Immature natural killer cell (primary cell): ENCODE data around the gene FARSA. TPM values are rescaled to one million over a fixed set of nuclear protein-coding genes. Genes with fewer than 3 reads are reported as not detected.
"Not testable (repeated sequence)": the region's sequence is repeated elsewhere in the genome, so short reads cannot be mapped to it uniquely, and the experiment has no call there.

ENCODE experiments used
- DNase-seq, 3 donors: peaks; one replicate each; pipeline ENCODE4 v3.0.0; 2022; ENCODE audit warnings: mixed read lengths in 1 of 3
- H3K27ac Mint-ChIP-seq, 6 donors: one replicate each; pipeline ENCODE4 v1.8.0; 2020; ENCODE audit warnings: mixed read lengths in 6 of 6, mild to moderate bottlenecking in 5 of 6, inconsistent platforms in 4 of 6, moderate library complexity in 3 of 6
- H3K27me3 Mint-ChIP-seq, 3 donors: one replicate each; pipeline ENCODE4 v1.8.0; 2020 to 2021; ENCODE audit warnings: low read depth in 3 of 3, mild to moderate bottlenecking in 3 of 3, mixed read lengths in 3 of 3, moderate library complexity in 3 of 3, inconsistent platforms in 1 of 3
- H3K36me3 Mint-ChIP-seq, 3 donors: one replicate each; pipeline ENCODE4 v1.8.0; 2020; ENCODE audit warnings: mixed read lengths in 3 of 3, inconsistent platforms in 2 of 3, mild to moderate bottlenecking in 2 of 3
- H3K4me1 Mint-ChIP-seq, 2 donors: one replicate each; pipeline ENCODE4 v1.8.0; 2020; ENCODE audit warnings: inconsistent platforms in 2 of 2, mild to moderate bottlenecking in 2 of 2, mixed read lengths in 2 of 2, moderate library complexity in 1 of 2
- H3K4me3 Mint-ChIP-seq, 5 donors: one replicate each; pipeline ENCODE4 v1.8.0; 2020; ENCODE audit warnings: mild to moderate bottlenecking in 5 of 5, mixed read lengths in 5 of 5, inconsistent platforms in 3 of 5, moderate library complexity in 3 of 5
- H3K9me3 Mint-ChIP-seq, 6 donors: one replicate each; pipeline ENCODE4 v1.8.0; 2020; ENCODE audit warnings: mild to moderate bottlenecking in 6 of 6, mixed read lengths in 6 of 6, inconsistent platforms in 4 of 6, moderate library complexity in 3 of 6
- polyA plus RNA-seq, 3 donors: library from polyadenylated mRNA; unstranded; fragments of 300-500 nt; fragmentation: Illumina TruSeq; gene quantifications; one replicate each; pipeline ENCODE4 v1.2.3, GENCODE V29; 2021

FARSA gene
- 10 to 100 TPM; 57.2 to 82.0 (median 71.1) TPM for polyA plus RNA-seq

GRCh38 chr19:12933287-12934072 lies at the start of gene FARSA:
Gene FARSA, minus strand, starts transcription at chr19:12933711. Its CDS starts 15 bp downstream, at chr19:12933696.
- Mint-ChIP-seq H3K27ac (peak within 1 kb of the TSS; percentile 79 to 94 (median 90)), H3K36me3 (peaks cover 4 to 8% (median 4%) of the 10 kb centered on the region in 3 donors), H3K9me3 (no peaks in the 10 kb centered on the region), H3K27me3 (peaks cover 4 to 12% (median 9%) of the 10 kb centered on the region in 3 donors), H3K4me1 (peaks cover 31 to 38% of the 10 kb centered on the region in 2 donors), H3K4me3 (peak within 1 kb of the TSS; percentile 95 to 98 (median 96))
- DNase-seq, result peak; percentile 81 to 85 (median 85)

GRCh38 chr19:12983091-12983490 lies 49.6 kb upstream of the FARSA start:
- Mint-ChIP-seq H3K27me3 (peaks cover 8 to 16% (median 12%) of the 10 kb centered on the region in 3 donors), H3K4me3 (no peak overlapping the region), H3K9me3 (peaks cover 0 to 2% (median 0%) of the 10 kb centered on the region in 6 donors), H3K36me3 (no peaks in the 10 kb centered on the region), H3K27ac (no peak overlapping the region), H3K4me1 (peaks cover 0 to 7% of the 10 kb centered on the region in 2 donors)
- DNase-seq, result no peak

- DNase-seq, result no peak
- Mint-ChIP-seq H3K4me3 (no peak overlapping the region), H3K27ac (no peak overlapping the region), H3K4me1 (peaks cover 0 to 7% of the 10 kb centered on the region in 2 donors), H3K36me3 (no peaks in the 10 kb centered on the region), H3K9me3 (peaks cover 0 to 2% (median 0%) of the 10 kb centered on the region in 6 donors), H3K27me3 (peaks cover 11 to 20% (median 14%) of the 10 kb centered on the region in 3 donors)
Observed at GRCh38 chr19:12982648-12983047, 49.1 kb upstream of the FARSA start.

GRCh38 chr19:12979974-12980373 lies 46.5 kb upstream of the FARSA start:
- Mint-ChIP-seq H3K4me3 (no peak overlapping the region), H3K4me1 (no peaks in the 10 kb centered on the region), H3K36me3 (no peaks in the 10 kb centered on the region), H3K27me3 (peaks cover 4 to 8% (median 5%) of the 10 kb centered on the region in 3 donors), H3K9me3 (no peaks in the 10 kb centered on the region), H3K27ac (no peak overlapping the region)
- no peak for DNase-seq

GRCh38 chr19:12976109-12976508 lies 42.6 kb upstream of the FARSA start:
- H3K27me3 Mint-ChIP-seq, H3K36me3 Mint-ChIP-seq, DNase-seq, H3K9me3 Mint-ChIP-seq, H3K4me1 Mint-ChIP-seq, H3K27ac Mint-ChIP-seq, H3K4me3 Mint-ChIP-seq: not testable (repeated sequence)

- H3K27ac Mint-ChIP-seq, result no peak overlapping the region
- H3K9me3 Mint-ChIP-seq, result no peaks in the 10 kb centered on the region
- H3K36me3 Mint-ChIP-seq, result no peaks in the 10 kb centered on the region
- no peaks in the 10 kb centered on the region for H3K4me1 Mint-ChIP-seq
- peaks cover 3 to 6% (median 4%) of the 10 kb centered on the region in 3 donors for H3K27me3 Mint-ChIP-seq
- H3K4me3 Mint-ChIP-seq, result no peak overlapping the region
- DNase-seq, result no peak
Observed at GRCh38 chr19:12975221-12975741, 41.8 kb upstream of the FARSA start.

- Mint-ChIP-seq H3K4me1 (no peaks in the 10 kb centered on the region), H3K27me3 (peaks cover 3 to 6% (median 4%) of the 10 kb centered on the region in 3 donors), H3K27ac (no peak overlapping the region), H3K9me3 (no peaks in the 10 kb centered on the region), H3K36me3 (no peaks in the 10 kb centered on the region), H3K4me3 (no peak overlapping the region)
- no peak for DNase-seq
Observed at GRCh38 chr19:12974301-12975220, 41.0 kb upstream of the FARSA start.

- no peak overlapping the region for H3K4me3 Mint-ChIP-seq
- no peak for DNase-seq
- H3K27me3 Mint-ChIP-seq, result peaks cover 1 to 6% (median 4%) of the 10 kb centered on the region in 3 donors
- no peaks in the 10 kb centered on the region for H3K4me1 Mint-ChIP-seq
- H3K36me3 Mint-ChIP-seq, result no peaks in the 10 kb centered on the region
- no peaks in the 10 kb centered on the region for H3K9me3 Mint-ChIP-seq
- no peak overlapping the region for H3K27ac Mint-ChIP-seq
Observed at GRCh38 chr19:12973236-12973635, 39.7 kb upstream of the FARSA start.

GRCh38 chr19:12970070-12970820 lies 36.7 kb upstream of the FARSA start:
- H3K27ac Mint-ChIP-seq, result no peak overlapping the region
- peaks cover 0 to 2% (median 0%) of the 10 kb centered on the region in 3 donors for H3K27me3 Mint-ChIP-seq
- H3K36me3 Mint-ChIP-seq, result no peaks in the 10 kb centered on the region
- no peak for DNase-seq
- peaks cover 2 to 5% of the 10 kb centered on the region in 2 donors for H3K4me1 Mint-ChIP-seq
- H3K4me3 Mint-ChIP-seq, result no peak overlapping the region
- no peaks in the 10 kb centered on the region for H3K9me3 Mint-ChIP-seq

GRCh38 chr19:12969292-12969988 lies 35.9 kb upstream of the FARSA start, which contains the start of gene DAND5:
Gene DAND5, plus strand, starts transcription at chr19:12969576. Its CDS starts 85 bp downstream, at chr19:12969661.
- Mint-ChIP-seq H3K4me3 (no peak within 1 kb of the TSS), H3K27me3 (peaks cover 0 to 2% (median 1%) of the 10 kb centered on the region in 3 donors), H3K36me3 (no peaks in the 10 kb centered on the region), H3K9me3 (no peaks in the 10 kb centered on the region), H3K27ac (no peak within 1 kb of the TSS), H3K4me1 (peaks cover 6 to 11% of the 10 kb centered on the region in 2 donors)
- no peak for DNase-seq

- H3K4me3 Mint-ChIP-seq, result no peak overlapping the region
Observed at GRCh38 chr19:12967907-12968306, 34.4 kb upstream of the FARSA start.

GRCh38 chr19:12965812-12966135 lies 32.3 kb upstream of the FARSA start:
- peak overlapping the region in 2 of 6 donors; percentile 81 to 83 for H3K27ac Mint-ChIP-seq
- H3K9me3 Mint-ChIP-seq, result no peaks in the 10 kb centered on the region
- peaks cover 0 to 4% (median 0%) of the 10 kb centered on the region in 3 donors for H3K27me3 Mint-ChIP-seq
- DNase-seq, result no peak
- no peaks in the 10 kb centered on the region for H3K36me3 Mint-ChIP-seq
- H3K4me3 Mint-ChIP-seq, result peak overlapping the region; percentile 40 to 70 (median 65)
- peaks cover 6 to 11% of the 10 kb centered on the region in 2 donors for H3K4me1 Mint-ChIP-seq

More at GRCh38 chr19:12967907-12968306, 34.4 kb upstream of the FARSA start:
- Mint-ChIP-seq H3K27me3 (peaks cover 0 to 2% (median 1%) of the 10 kb centered on the region in 3 donors), H3K36me3 (no peaks in the 10 kb centered on the region), H3K9me3 (no peaks in the 10 kb centered on the region), H3K4me1 (peaks cover 6 to 11% of the 10 kb centered on the region in 2 donors), H3K27ac (no peak overlapping the region)
- no peak for DNase-seq
